PFSK-1 (cell line): ENCODE data around the gene IL4R.

Experiments used
- FOXP2 ChIP-seq: optimal IDR thresholded peaks from 2 replicates; pipeline ENCODE3; 2011; ENCODE audit warnings: borderline replicate concordance, control low read depth, inconsistent platforms; ENCODE audit not compliant: insufficient read depth; ENCODE audit errors: extremely low read length, extremely low read depth
- POLR2AphosphoS5 ChIP-seq: IDR thresholded peaks from 2 replicates; pipeline ENCODE4 v1.6.1; 2012; ENCODE audit warnings: low read depth, mild to moderate bottlenecking, control low read depth, low read length, moderate library complexity
- REST ChIP-seq, 2 experiments: IDR thresholded peaks; 2 replicates each; pipeline versions ENCODE4 v1.6.1 to v1.8.0; 2011 to 2012; ENCODE audit warnings: low read depth in 2 of 2, low read length in 2 of 2, control low read depth in 1 of 2, inconsistent platforms in 1 of 2, mild to moderate bottlenecking in 1 of 2, moderate library complexity in 1 of 2; ENCODE audit not compliant: insufficient read depth in 1 of 2
- SIN3A ChIP-seq: IDR thresholded peaks from 2 replicates; pipeline ENCODE4 v1.6.1; 2012; ENCODE audit warnings: mild to moderate bottlenecking, low read length, moderate library complexity, borderline replicate concordance; ENCODE audit not compliant: insufficient read depth
- TAF1 ChIP-seq: IDR thresholded peaks from 2 replicates; pipeline ENCODE4 v1.6.1; 2012; ENCODE audit warnings: low read length, control low read depth, borderline replicate concordance; ENCODE audit not compliant: insufficient read depth

IL4R gene

GRCh38 chr16:27318392-27319256 is 4.8 kb downstream of the IL4R start:
- TF ChIP-seq SIN3A (no peak), TAF1 (no peak), POLR2AphosphoS5 (no peak), FOXP2 (no peak), REST (IDR thresholded peaks at IDR 0.05; ENCODE audit: insufficient read depth in 1 of 2, low read depth in 2 of 2, low read length in 2 of 2) (no peak)

GRCh38 chr16:27319257-27319965 is 5.6 kb downstream of the IL4R start:
- TF ChIP-seq SIN3A (no peak), TAF1 (no peak), FOXP2 (no peak), REST (IDR thresholded peaks at IDR 0.05; ENCODE audit: insufficient read depth in 1 of 2, low read depth in 2 of 2, low read length in 2 of 2) (no peak), POLR2AphosphoS5 (no peak)

- TF ChIP-seq FOXP2 (no peak), POLR2AphosphoS5 (no peak), SIN3A (no peak), TAF1 (no peak), REST (IDR thresholded peaks at IDR 0.05; ENCODE audit: insufficient read depth in 1 of 2, low read depth in 2 of 2, low read length in 2 of 2) (no peak)
These were observed 6.7 kb downstream of the IL4R start for GRCh38 chr16:27320261-27321012.

GRCh38 chr16:27321013-27321915 is 7.5 kb downstream of the IL4R start:
- TF ChIP-seq FOXP2 (no peak), SIN3A (no peak), REST (IDR thresholded peaks at IDR 0.05; ENCODE audit: insufficient read depth in 1 of 2, low read depth in 2 of 2, low read length in 2 of 2) (no peak), TAF1 (no peak), POLR2AphosphoS5 (no peak)
